Activated CD4-positive, alpha-beta T cell treated with anti-CD3 and anti-CD28 coated beads for 36 hours (primary cell): Measurements from ENCODE around the gene UBR3. TPM values are rescaled to one million over a fixed set of nuclear protein-coding genes. Genes with fewer than 3 reads are reported as not detected.
"Not testable (repeated sequence)": the region's sequence is repeated elsewhere in the genome, so short reads cannot be mapped to it uniquely, and the experiment has no call there.

Source experiments
- ATAC-seq: fragments of 200-7000 bp; cut with Tn5 transposase; one replicate; pipeline ENCODE4 v1.10.0; 2021; ENCODE audit warnings: mild to moderate bottlenecking, moderate library complexity
- CTCF ChIA-PET: fragments of 350-600 bp; sonication (Branson Sonifier 250); formaldehyde crosslinking; loops from one replicate; lab custom pipeline; 2021; ENCODE audit warnings: antibody characterized with exemption; lab: Charles Lee
- POLR2A ChIA-PET: fragments of 350-600 bp; sonication (Branson Sonifier 250); formaldehyde crosslinking; loops from one replicate; lab custom pipeline; 2021; ENCODE audit warnings: antibody characterized with exemption, inconsistent platforms; lab: Charles Lee
- DNase-seq: peaks from one replicate; pipeline ENCODE4 v3.0.0-alpha.2; 2020
- H3K27ac Mint-ChIP-seq: one replicate; pipeline ENCODE4 v1.8.0; 2021; ENCODE audit warnings: mixed read lengths
- H3K27me3 Mint-ChIP-seq: one replicate; pipeline ENCODE4 v1.8.0; 2021; ENCODE audit warnings: mixed read lengths
- H3K36me3 Mint-ChIP-seq: one replicate; pipeline ENCODE4 v1.8.0; 2021; ENCODE audit warnings: low read depth, mixed read lengths
- H3K4me1 Mint-ChIP-seq: one replicate; pipeline ENCODE4 v1.8.0; 2021; ENCODE audit warnings: mixed read lengths
- H3K4me3 Mint-ChIP-seq: one replicate; pipeline ENCODE4 v1.8.0; 2021; ENCODE audit warnings: mild to moderate bottlenecking, moderate library complexity, mixed read lengths
- H3K9me3 Mint-ChIP-seq: one replicate; pipeline ENCODE4 v1.8.0; 2021; ENCODE audit warnings: low read depth, mixed read lengths
- intact Hi-C, 2 experiments: fragments of 100-400 bp; cut with DNase I in 1 of 2; cut with micrococcal nuclease in 1 of 2; formaldehyde crosslinking; loops; one replicate each; pipeline versions ENCODE4 v1.14.2 to v1.15.1; 2022 to 2024; cut with DNase I, micrococcal nuclease
- total RNA-seq, 2 experiments: library from RNA; stranded (reverse); gene quantifications; one replicate each; pipeline ENCODE4 v1.2.3, GENCODE V29; 2021

UBR3 gene
- total RNA-seq, 2 experiments from 2014 or later: 17.2 to 26.1 TPM

DNA sequence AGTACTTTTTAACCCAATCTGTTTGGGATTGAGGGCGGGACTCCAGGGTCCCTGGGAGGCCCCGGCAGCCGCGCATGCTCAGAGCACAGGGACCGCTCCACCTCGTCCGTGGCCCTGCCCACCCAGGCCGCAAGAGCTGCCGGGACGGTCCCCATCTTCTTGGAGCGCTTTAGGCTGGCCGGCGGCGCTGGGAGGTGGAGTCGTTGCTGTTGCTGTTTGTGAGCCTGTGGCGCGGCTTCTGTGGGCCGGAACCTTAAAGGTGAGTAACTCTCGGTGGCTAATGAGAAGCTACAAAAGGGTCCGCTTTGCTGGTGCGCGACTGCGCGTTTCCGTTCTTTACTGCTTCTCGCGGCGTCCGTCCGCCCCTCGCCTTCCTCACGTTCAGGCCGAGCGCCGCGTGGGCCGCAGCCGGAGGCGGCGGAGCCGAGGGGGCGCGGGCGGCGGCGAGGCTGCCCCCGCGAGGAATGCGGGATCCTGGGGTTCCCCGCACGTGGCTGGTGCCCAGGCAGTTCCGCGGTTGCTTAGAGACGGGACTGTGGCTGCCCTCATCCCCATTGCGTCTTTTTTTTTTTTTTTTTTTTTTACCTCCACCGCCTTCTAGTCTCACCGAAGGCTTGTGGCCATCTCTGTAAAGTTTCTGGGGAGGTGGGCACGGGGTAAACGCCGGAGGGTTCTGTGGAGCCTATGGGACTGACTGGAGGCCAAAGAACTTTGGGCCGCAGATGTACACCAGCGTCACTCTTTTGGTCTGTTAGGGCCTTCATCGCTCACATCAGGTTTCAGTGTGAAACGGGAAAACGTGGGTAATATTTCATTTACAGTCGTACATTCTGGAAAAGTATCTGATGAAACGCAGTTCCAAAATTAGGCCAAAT, 28.3 kb upstream of the UBR3 start, which contains the start of gene SSB:
Gene SSB, plus strand, starts transcription at position 154 of the 875 bp plus-strand sequence. CDS start 2,090 bp downstream, outside the sequence.
- ATAC-seq (peak; percentile 98), DNase-seq (peak; percentile 98)
- Mint-ChIP-seq H3K4me3 (peak within 1 kb of the TSS; percentile 93), H3K27me3 (no peaks in the 10 kb centered on the region), H3K27ac (peak within 1 kb of the TSS; percentile 91), H3K36me3 (peaks cover 16% of the 10 kb centered on the region), H3K4me1 (peaks cover 22% of the 10 kb centered on the region), H3K9me3 (no peaks in the 10 kb centered on the region)
- POLR2A ChIA-PET: interaction anchor here (1.2 to 1.6 kb wide), 2 partner anchors 29 to 214 kb away, joined by 4 to 12 read pairs; partner anchors contain the start of gene UBR3
- CTCF ChIA-PET: interaction anchor here (0.6 to 1.0 kb wide), 3 partner anchors 16 to 25 kb away, joined by 3 to 5 read pairs (median 3); no protein-coding TSS in a partner anchor
- intact Hi-C loops: loop anchor here (1.0 to 5.0 kb wide), 8 partner anchors 28 to 226 kb away; partner anchors contain the start of genes CFAP210 (in 2 of the 2), PHOSPHO2 (in 2 of the 2), PPIG (in 2 of the 2) and FASTKD1 (in 1 of the 2)

- ATAC-seq (no peak), DNase-seq (no peak)
- Mint-ChIP-seq H3K4me1 (peaks cover 19% of the 10 kb centered on the region), H3K4me3 (no peak overlapping the region), H3K9me3 (no peaks in the 10 kb centered on the region), H3K27ac (no peak overlapping the region), H3K27me3 (no peaks in the 10 kb centered on the region), H3K36me3 (peaks cover 38% of the 10 kb centered on the region)
- ChIA-PET CTCF (interaction anchor here (1.2 to 2.0 kb wide), 4 partner anchors 9 to 15 kb away, joined by 4 to 17 read pairs (median 4); no protein-coding TSS in a partner anchor), POLR2A (no interaction called here)
- intact Hi-C loops: no loop called here
These were observed 23.8 kb upstream of the UBR3 start for GRCh38 chr2:169803480-169803879.

- ChIA-PET CTCF (interaction anchor here (0.9 to 1.4 kb wide), 2 partner anchors 17 to 21 kb away, joined by 3 to 4 read pairs; partner anchors contain the start of gene UBR3), POLR2A (no interaction called here)
- peaks cover 50% of the 10 kb centered on the region for H3K36me3 Mint-ChIP-seq
- no peaks in the 10 kb centered on the region for H3K27me3 Mint-ChIP-seq
- DNase-seq: no peak
- H3K9me3 Mint-ChIP-seq: no peaks in the 10 kb centered on the region
- intact Hi-C loops: no loop called here
- no peak overlapping the region for H3K4me3 Mint-ChIP-seq
- no peak for ATAC-seq
- peaks cover 12% of the 10 kb centered on the region for H3K4me1 Mint-ChIP-seq
- H3K27ac Mint-ChIP-seq: peak overlapping the region; percentile 61
These were observed 20.7 kb upstream of the UBR3 start for GRCh38 chr2:169806586-169806985.

GRCh38 chr2:169808221-169808620, 19.0 kb upstream of the UBR3 start:
- Mint-ChIP-seq H3K4me1 (no peaks in the 10 kb centered on the region), H3K4me3 (no peak overlapping the region), H3K27ac (no peak overlapping the region), H3K36me3 (peaks cover 52% of the 10 kb centered on the region), H3K9me3 (no peaks in the 10 kb centered on the region), H3K27me3 (no peaks in the 10 kb centered on the region)
- no peak for DNase-seq
- intact Hi-C loops: no loop called here
- ATAC-seq: no peak
- POLR2A ChIA-PET: no interaction called here
- CTCF ChIA-PET: interaction anchor here (0.6 kb wide), 1 partner anchor 19 kb away, joined by 3 read pairs; the partner anchor contains the start of gene UBR3

GRCh38 chr2:169815849-169816248, 11.4 kb upstream of the UBR3 start:
- Mint-ChIP-seq H3K4me3 (no peak overlapping the region), H3K36me3 (peaks cover 58% of the 10 kb centered on the region), H3K9me3 (peaks cover 5% of the 10 kb centered on the region), H3K27me3 (no peaks in the 10 kb centered on the region), H3K4me1 (peaks cover 18% of the 10 kb centered on the region), H3K27ac (no peak overlapping the region)
- intact Hi-C loops: no loop called here
- ChIA-PET CTCF (interaction anchor here (0.9 to 1.9 kb wide), 5 partner anchors 8 to 336 kb away, joined by 3 to 9 read pairs (median 5); partner anchors contain the start of genes BBS5, METTL5 and SSB), POLR2A (interaction anchor here (0.7 kb wide), 1 partner anchor 12 kb away, joined by 5 read pairs; no protein-coding TSS in a partner anchor)
- ATAC-seq (peak; percentile 74), DNase-seq (no peak)

- CTCF ChIA-PET, intact Hi-C loops, H3K27ac Mint-ChIP-seq: not testable (repeated sequence)
These were observed 10.3 kb upstream of the UBR3 start for GRCh38 chr2:169816961-169817360.

GRCh38 chr2:169817369-169817768, 9.9 kb upstream of the UBR3 start:
- POLR2A ChIA-PET, H3K27ac Mint-ChIP-seq, H3K9me3 Mint-ChIP-seq, DNase-seq, ATAC-seq, intact Hi-C loops, H3K27me3 Mint-ChIP-seq, H3K4me3 Mint-ChIP-seq: not testable (repeated sequence)
- H3K36me3 Mint-ChIP-seq: peaks cover 53% of the 10 kb centered on the region
- CTCF ChIA-PET: interaction anchor here (1.7 kb wide), 1 partner anchor 14 kb away, joined by 4 read pairs; no protein-coding TSS in a partner anchor
- H3K4me1 Mint-ChIP-seq: peaks cover 31% of the 10 kb centered on the region

More at GRCh38 chr2:169816961-169817360, 10.3 kb upstream of the UBR3 start:
- H3K27me3 Mint-ChIP-seq, H3K9me3 Mint-ChIP-seq, DNase-seq, H3K4me3 Mint-ChIP-seq, ATAC-seq, POLR2A ChIA-PET: not testable (repeated sequence)
- peaks cover 57% of the 10 kb centered on the region for H3K36me3 Mint-ChIP-seq
- H3K4me1 Mint-ChIP-seq: peaks cover 28% of the 10 kb centered on the region

GRCh38 chr2:169818241-169818640, 9.0 kb upstream of the UBR3 start:
- H3K27ac Mint-ChIP-seq: no peak overlapping the region
- ChIA-PET CTCF (interaction anchor here (0.8 to 1.7 kb wide), 3 partner anchors 9 to 15 kb away, joined by 3 to 4 read pairs (median 4); partner anchors contain the start of gene UBR3), POLR2A (no interaction called here)
- peaks cover 5% of the 10 kb centered on the region for H3K9me3 Mint-ChIP-seq
- peaks cover 56% of the 10 kb centered on the region for H3K36me3 Mint-ChIP-seq
- peaks cover 40% of the 10 kb centered on the region for H3K4me1 Mint-ChIP-seq
- intact Hi-C loops: no loop called here
- no peak overlapping the region for H3K4me3 Mint-ChIP-seq
- DNase-seq: no peak
- no peaks in the 10 kb centered on the region for H3K27me3 Mint-ChIP-seq
- no peak for ATAC-seq

DNA sequence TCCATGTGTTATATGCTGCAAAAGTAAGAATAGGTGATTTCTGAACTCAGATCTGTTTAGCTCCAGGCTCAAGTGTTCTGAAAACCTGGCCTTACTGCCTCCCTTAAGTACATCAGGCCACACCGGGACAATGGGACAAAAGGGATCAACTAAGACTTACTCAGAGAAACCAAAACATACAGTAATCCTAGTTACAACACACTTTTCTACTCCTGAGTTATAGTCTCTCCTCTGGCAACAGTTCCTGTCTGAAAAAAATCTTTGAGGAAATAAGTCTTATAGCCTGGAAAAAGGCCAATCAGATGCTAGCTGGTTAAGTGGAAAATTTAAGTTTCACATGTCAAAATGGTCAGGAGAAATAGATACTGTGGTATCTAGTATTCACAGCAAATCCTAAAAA, 8.1 kb upstream of the UBR3 start:
- H3K4me1 Mint-ChIP-seq: peaks cover 48% of the 10 kb centered on the region
- peaks cover 62% of the 10 kb centered on the region for H3K36me3 Mint-ChIP-seq
- H3K9me3 Mint-ChIP-seq: peaks cover 5% of the 10 kb centered on the region
- intact Hi-C loops: no loop called here
- H3K27ac Mint-ChIP-seq: peak overlapping the region; percentile 37
- no peak for DNase-seq
- CTCF ChIA-PET: interaction anchor here (0.6 to 1.7 kb wide), 4 partner anchors 8 to 82 kb away, joined by 3 to 4 read pairs (median 4); partner anchors contain the start of gene UBR3
- no peak overlapping the region for H3K4me3 Mint-ChIP-seq
- H3K27me3 Mint-ChIP-seq: no peaks in the 10 kb centered on the region
- POLR2A ChIA-PET: no interaction called here
- no peak for ATAC-seq

- Mint-ChIP-seq H3K36me3 (peaks cover 60% of the 10 kb centered on the region), H3K4me1 (peaks cover 51% of the 10 kb centered on the region)
- H3K9me3 Mint-ChIP-seq, H3K27ac Mint-ChIP-seq, DNase-seq, ATAC-seq, H3K27me3 Mint-ChIP-seq, H3K4me3 Mint-ChIP-seq, POLR2A ChIA-PET: not testable (repeated sequence)
- CTCF ChIA-PET: interaction anchor here (1.5 kb wide), 1 partner anchor 8 kb away, joined by 4 read pairs; no protein-coding TSS in a partner anchor
- intact Hi-C loops: loop anchor here (5.0 to 10.0 kb wide), 8 partner anchors 248 to 1575 kb away; partner anchors contain the start of genes ERICH2 (in 1 of the 2), FASTKD1 (in 1 of the 2), GORASP2 (in 1 of the 2) and LRP2 (in 1 of the 2)
These were observed 7.2 kb upstream of the UBR3 start for GRCh38 chr2:169820101-169820500.

GRCh38 chr2:169822036-169822435, 5.2 kb upstream of the UBR3 start:
- Mint-ChIP-seq H3K36me3 (peaks cover 47% of the 10 kb centered on the region), H3K9me3 (peaks cover 3% of the 10 kb centered on the region), H3K27me3 (no peaks in the 10 kb centered on the region), H3K27ac (no peak overlapping the region), H3K4me1 (peaks cover 51% of the 10 kb centered on the region), H3K4me3 (no peak overlapping the region)
- ChIA-PET CTCF (no interaction called here), POLR2A (no interaction called here)
- intact Hi-C loops: loop anchor here (5.0 to 10.0 kb wide), 8 partner anchors 250 to 1577 kb away; partner anchors contain the start of genes ERICH2 (in 1 of the 2), FASTKD1 (in 1 of the 2), GORASP2 (in 1 of the 2) and LRP2 (in 1 of the 2)
- ATAC-seq (no peak), DNase-seq (no peak)
